HPDE6-E6E7 (cell line): Measurements from ENCODE around the gene ADAMTSL4.
"Not testable (repeated sequence)": the region's sequence is repeated elsewhere in the genome, so short reads cannot be mapped to it uniquely, and the experiment has no call there.

Experiments
- DNase-seq: peaks from one replicate; pipeline ENCODE4 v3.0.0; 2011; ENCODE audit warnings: missing footprints; ENCODE audit errors: extremely low spot score

ADAMTSL4 gene

GRCh38 chr1:150582371-150582770 is 33.2 kb downstream of the ADAMTSL4 start:
- DNase-seq: no peak

- DNase-seq: no peak
These were observed 47.1 kb downstream of the ADAMTSL4 start for GRCh38 chr1:150596095-150596892.

GRCh38 chr1:150596976-150597375 is 47.8 kb downstream of the ADAMTSL4 start:
- no peak for DNase-seq

GRCh38 chr1:150598346-150598745 is 49.1 kb downstream of the ADAMTSL4 start:
- not testable (repeated sequence) for DNase-seq

GRCh38 chr1:150601540-150601939 is 52.3 kb downstream of the ADAMTSL4 start:
- no peak for DNase-seq

GRCh38 chr1:150602372-150602771 is 53.2 kb downstream of the ADAMTSL4 start:
- DNase-seq: not testable (repeated sequence)

- DNase-seq: no peak
These were observed 54.5 kb downstream of the ADAMTSL4 start for GRCh38 chr1:150603711-150604110.

- no peak for DNase-seq
These were observed 55.0 kb downstream of the ADAMTSL4 start for GRCh38 chr1:150604226-150604588.

- not testable (repeated sequence) for DNase-seq
These were observed 56.2 kb downstream of the ADAMTSL4 start for GRCh38 chr1:150605451-150605731.

GRCh38 chr1:150606463-150607142 is 57.4 kb downstream of the ADAMTSL4 start:
- DNase-seq: no peak

GRCh38 chr1:150609732-150610131 is 60.5 kb downstream of the ADAMTSL4 start:
- no peak for DNase-seq
